HPDE6-E6E7 (cell line): ENCODE measurements around the gene BHLHA15.

ENCODE experiments used
- DNase-seq: peaks from one replicate; pipeline ENCODE4 v3.0.0; 2011; ENCODE audit warnings: missing footprints; ENCODE audit errors: extremely low spot score

Gene BHLHA15

GRCh38 chr7:98244871-98245270, 33.6 kb downstream of the BHLHA15 start:
- DNase-seq = no peak

- no peak for DNase-seq
These were observed 36.9 kb downstream of the BHLHA15 start for GRCh38 chr7:98248156-98248555.

GRCh38 chr7:98249106-98249505, 37.9 kb downstream of the BHLHA15 start:
- no peak for DNase-seq

- no peak for DNase-seq
These were observed 39.5 kb downstream of the BHLHA15 start for GRCh38 chr7:98250789-98251188.

GRCh38 chr7:98251231-98251600, 40.0 kb downstream of the BHLHA15 start:
- DNase-seq = no peak

- DNase-seq = peak; percentile 98
These were observed 40.6 kb downstream of the BHLHA15 start, which contains the start of gene TECPR1 for GRCh38 chr7:98251601-98252424. TSS of gene TECPR1 (minus strand) at chr7:98252232. CDS start at chr7:98246146, 6,086 bp downstream.

GRCh38 chr7:98252425-98253054, 41.3 kb downstream of the BHLHA15 start:
- DNase-seq = peak; percentile 25

- DNase-seq = no peak
These were observed 43.3 kb downstream of the BHLHA15 start for GRCh38 chr7:98254516-98254915.

GRCh38 chr7:98254951-98255610, 43.8 kb downstream of the BHLHA15 start:
- no peak for DNase-seq

- DNase-seq = no peak
These were observed 45.2 kb downstream of the BHLHA15 start for GRCh38 chr7:98256431-98256830.

- no peak for DNase-seq
These were observed 46.5 kb downstream of the BHLHA15 start for GRCh38 chr7:98257701-98258100.
